Thoracic aorta (tissue), 2 donors: ENCODE data around the gene CCDC167. TPM values are rescaled to one million over a fixed set of nuclear protein-coding genes. Genes with fewer than 3 reads are reported as not detected.

ENCODE experiments used
- ATAC-seq: fragments of 150-250 bp; one replicate; pipeline ENCODE4 v1.8.0; 2017; ENCODE audit warnings: low read depth; ENCODE audit not compliant: insufficient number of reproducible peaks, low FRiP score
- DNase-seq: peaks from one replicate; pipeline ENCODE4 v3.0.0-alpha.2; 2020; ENCODE audit warnings: low spot score
- H3K27ac ChIP-seq, 2 donors: fragments of 200-600 bp; sonication (generic); 1 replicate in 1 of 2; 2 replicates in 1 of 2; pipeline ENCODE4 v1.5.1; 2016; ENCODE audit warnings: mild to moderate bottlenecking in 2 of 2, moderate library complexity in 2 of 2
- H3K27me3 ChIP-seq: fragments of 200-600 bp; sonication (generic); replicated peaks from 2 replicates; pipeline ENCODE4 v1.6.0; 2016; ENCODE audit warnings: mild to moderate bottlenecking; ENCODE audit not compliant: insufficient read depth
- H3K36me3 ChIP-seq: fragments of 200-600 bp; sonication (generic); one replicate; pipeline ENCODE4 v1.5.1; 2016
- H3K4me1 ChIP-seq, 2 donors: fragments of 200-600 bp; sonication (generic); 1 replicate in 1 of 2; 2 replicates in 1 of 2; pipeline versions ENCODE4 v1.5.1 to v1.6.0; 2016; ENCODE audit warnings: low read depth in 2 of 2, mild to moderate bottlenecking in 1 of 2; ENCODE audit not compliant: control insufficient read depth in 1 of 2
- H3K4me3 ChIP-seq: fragments of 200-600 bp; sonication (generic); 2 replicates; pipeline ENCODE4 v1.5.1; 2016; ENCODE audit warnings: mild to moderate bottlenecking
- H3K9me3 ChIP-seq: fragments of 200-600 bp; sonication (generic); 2 replicates; pipeline ENCODE4 v1.5.1; 2016
- total RNA-seq, 2 donors: library from RNA; depleted of rRNA; stranded (reverse); fragments of >200 nt; gene quantifications; one replicate each; pipeline versions ENCODE4 v1.1.0 to v1.2.3, GENCODE V29; 2016
- TF ChIP-seq, protein P1 (sequence below): fragments of 200-600 bp; sonication (generic); IDR thresholded peaks from one replicate; pipeline ENCODE4 v1.5.1; 2019; ENCODE audit warnings: antibody characterized with exemption

CCDC167 gene
- total RNA-seq, 2 donors from 2014 or later: 14.4 to 20.8 TPM

DNA sequence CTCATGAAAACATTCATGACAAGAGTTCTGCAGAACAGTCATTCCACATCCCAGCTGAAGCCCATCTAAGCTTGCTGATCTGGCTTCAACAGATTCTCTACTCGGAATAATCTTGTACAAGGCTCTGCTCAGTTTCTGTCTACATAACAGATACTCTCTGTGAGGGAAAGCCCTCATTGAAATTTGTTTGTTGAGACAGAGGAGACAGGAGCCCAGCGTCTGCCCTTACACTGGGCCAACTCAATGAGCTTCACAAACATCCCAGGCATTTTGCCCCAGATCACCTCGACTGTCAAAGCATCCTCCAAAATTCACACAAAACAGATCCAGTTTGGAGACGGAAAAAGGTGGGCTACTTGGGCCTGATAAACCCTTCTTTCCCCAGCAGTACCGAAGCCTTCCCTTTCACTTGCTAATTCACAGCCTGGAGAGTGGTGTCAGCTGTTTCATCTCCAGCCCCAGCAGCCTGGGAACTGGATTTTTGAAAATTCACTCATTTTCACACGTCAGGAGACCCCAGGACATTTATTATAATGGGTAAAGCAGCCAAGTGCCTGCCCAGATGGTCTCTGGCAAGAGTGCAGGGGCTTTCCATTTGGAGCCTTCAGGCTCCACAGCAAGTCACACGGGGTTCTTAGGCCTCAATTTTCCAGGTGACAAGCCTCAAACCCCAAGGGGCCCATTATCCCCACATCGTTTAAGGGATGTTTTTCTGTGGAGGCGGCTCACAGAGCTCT lies 7.3 kb downstream of the CCDC167 start:
- TF ChIP-seq, protein P1, sequence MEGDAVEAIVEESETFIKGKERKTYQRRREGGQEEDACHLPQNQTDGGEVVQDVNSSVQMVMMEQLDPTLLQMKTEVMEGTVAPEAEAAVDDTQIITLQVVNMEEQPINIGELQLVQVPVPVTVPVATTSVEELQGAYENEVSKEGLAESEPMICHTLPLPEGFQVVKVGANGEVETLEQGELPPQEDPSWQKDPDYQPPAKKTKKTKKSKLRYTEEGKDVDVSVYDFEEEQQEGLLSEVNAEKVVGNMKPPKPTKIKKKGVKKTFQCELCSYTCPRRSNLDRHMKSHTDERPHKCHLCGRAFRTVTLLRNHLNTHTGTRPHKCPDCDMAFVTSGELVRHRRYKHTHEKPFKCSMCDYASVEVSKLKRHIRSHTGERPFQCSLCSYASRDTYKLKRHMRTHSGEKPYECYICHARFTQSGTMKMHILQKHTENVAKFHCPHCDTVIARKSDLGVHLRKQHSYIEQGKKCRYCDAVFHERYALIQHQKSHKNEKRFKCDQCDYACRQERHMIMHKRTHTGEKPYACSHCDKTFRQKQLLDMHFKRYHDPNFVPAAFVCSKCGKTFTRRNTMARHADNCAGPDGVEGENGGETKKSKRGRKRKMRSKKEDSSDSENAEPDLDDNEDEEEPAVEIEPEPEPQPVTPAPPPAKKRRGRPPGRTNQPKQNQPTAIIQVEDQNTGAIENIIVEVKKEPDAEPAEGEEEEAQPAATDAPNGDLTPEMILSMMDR: no peak
- no peaks in the 10 kb centered on the region for H3K27me3 ChIP-seq
- H3K4me1 ChIP-seq: peaks cover 0 to 16% of the 10 kb centered on the region in 2 donors
- DNase-seq (no peak), ATAC-seq (no peak)
- H3K9me3 ChIP-seq: no peaks in the 10 kb centered on the region
- no peak overlapping the region for H3K4me3 ChIP-seq
- H3K27ac ChIP-seq: no peak overlapping the region
- no peaks in the 10 kb centered on the region for H3K36me3 ChIP-seq

- Histone ChIP-seq H3K4me1 (peaks cover 0 to 16% of the 10 kb centered on the region in 2 donors), H3K9me3 (no peaks in the 10 kb centered on the region), H3K27me3 (no peaks in the 10 kb centered on the region), H3K36me3 (no peaks in the 10 kb centered on the region), H3K27ac (no peak overlapping the region), H3K4me3 (no peak overlapping the region)
- no peak for ATAC-seq
- TF ChIP-seq, protein P1: no peak
- DNase-seq: no peak
Observed at GRCh38 chr6:37491830-37492208, 7.9 kb downstream of the CCDC167 start.

DNA sequence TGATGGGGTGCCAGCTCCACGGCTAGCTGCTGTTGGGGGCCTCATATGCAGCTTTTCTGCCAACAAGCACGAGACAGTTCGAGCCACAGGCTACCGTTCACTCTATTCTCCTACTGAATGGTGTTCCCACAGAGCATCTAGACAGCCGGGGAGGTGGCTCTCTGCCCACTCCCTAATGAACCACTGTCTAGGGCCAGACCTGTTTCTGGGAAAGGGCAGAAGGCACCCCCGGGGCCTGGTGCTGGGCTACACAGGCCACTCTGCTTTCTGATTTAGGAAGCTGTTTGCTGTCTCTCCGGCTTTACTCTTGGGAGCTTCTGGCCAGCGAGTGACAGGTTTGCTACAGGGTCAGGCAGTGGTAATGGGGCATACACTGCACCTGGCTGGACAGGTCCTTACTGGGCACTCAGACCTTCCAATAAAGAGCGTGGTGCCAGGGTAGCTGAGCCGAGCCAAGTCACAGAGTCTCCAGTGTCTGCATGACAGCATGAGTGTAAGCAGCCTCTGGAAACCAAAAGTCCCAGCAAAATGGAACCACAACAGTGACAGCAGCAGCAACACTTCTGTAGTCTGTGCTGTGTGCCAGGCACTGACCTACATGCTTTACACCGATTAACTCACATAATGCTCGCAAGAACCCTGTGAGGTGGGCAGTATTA lies 8.4 kb downstream of the CCDC167 start:
- no peak for ATAC-seq
- Histone ChIP-seq H3K27me3 (no peaks in the 10 kb centered on the region), H3K9me3 (no peaks in the 10 kb centered on the region), H3K4me3 (no peak overlapping the region), H3K36me3 (no peaks in the 10 kb centered on the region), H3K27ac (no peak overlapping the region), H3K4me1 (peaks cover 0 to 16% of the 10 kb centered on the region in 2 donors)
- TF ChIP-seq, protein P1: no peak
- no peak for DNase-seq

GRCh38 chr6:37490536-37491170 lies 9.0 kb downstream of the CCDC167 start:
- no peaks in the 10 kb centered on the region for H3K27me3 ChIP-seq
- no peak for ATAC-seq
- DNase-seq: no peak
- peaks cover 0 to 16% of the 10 kb centered on the region in 2 donors for H3K4me1 ChIP-seq
- TF ChIP-seq, protein P1: no peak
- H3K27ac ChIP-seq: no peak overlapping the region
- no peaks in the 10 kb centered on the region for H3K9me3 ChIP-seq
- H3K36me3 ChIP-seq: no peaks in the 10 kb centered on the region
- H3K4me3 ChIP-seq: no peak overlapping the region

GRCh38 chr6:37489697-37490336 lies 9.9 kb downstream of the CCDC167 start:
- DNase-seq (no peak), ATAC-seq (no peak)
- Histone ChIP-seq H3K4me1 (peaks cover 0 to 16% of the 10 kb centered on the region in 2 donors), H3K36me3 (no peaks in the 10 kb centered on the region), H3K9me3 (no peaks in the 10 kb centered on the region), H3K4me3 (no peak overlapping the region), H3K27ac (no peak overlapping the region), H3K27me3 (no peaks in the 10 kb centered on the region)
- TF ChIP-seq, protein P1: no peak
